Measurements from ENCODE around the gene MEPCE.
"Not testable (repeated sequence)": the region's sequence is repeated elsewhere in the genome, so short reads cannot be mapped to it uniquely, and the experiment has no call there.

Gene MEPCE

GRCh38 chr7:100444311-100445278 is 15.0 kb downstream of the MEPCE start:
- TF ChIP-seq ZFX (IDR thresholded peaks at IDR 0.05) (no peak), CTCF (conservative IDR thresholded peaks at IDR 0.05) (no peak)
- no peak overlapping the region for H3K27ac ChIP-seq

DNA sequence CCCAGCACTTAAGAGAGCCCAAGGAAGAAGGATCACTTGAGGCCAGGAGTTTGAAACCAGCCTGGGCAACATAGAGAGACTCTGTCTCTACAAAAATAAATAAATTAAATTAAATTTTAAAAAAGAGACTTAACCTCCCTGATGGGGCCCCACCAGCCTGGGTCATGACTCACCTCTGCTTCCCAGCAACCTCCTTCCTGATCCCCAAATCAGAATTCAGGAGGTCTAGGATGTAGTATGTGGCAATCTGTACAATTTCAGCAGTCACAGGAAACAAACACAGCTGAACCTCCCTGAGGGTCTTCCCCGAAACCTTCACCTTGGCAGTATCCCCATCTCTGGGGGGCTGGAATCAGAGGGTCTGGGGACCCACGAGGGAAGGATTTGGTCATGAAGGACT is 16.4 kb downstream of the MEPCE start:
- no peak overlapping the region for H3K27ac ChIP-seq
- TF ChIP-seq ZFX (IDR thresholded peaks at IDR 0.05) (no peak), CTCF (conservative IDR thresholded peaks at IDR 0.05) (no peak)

GRCh38 chr7:100447363-100447762 is 17.7 kb downstream of the MEPCE start:
- not testable (repeated sequence) for H3K27ac ChIP-seq

DNA sequence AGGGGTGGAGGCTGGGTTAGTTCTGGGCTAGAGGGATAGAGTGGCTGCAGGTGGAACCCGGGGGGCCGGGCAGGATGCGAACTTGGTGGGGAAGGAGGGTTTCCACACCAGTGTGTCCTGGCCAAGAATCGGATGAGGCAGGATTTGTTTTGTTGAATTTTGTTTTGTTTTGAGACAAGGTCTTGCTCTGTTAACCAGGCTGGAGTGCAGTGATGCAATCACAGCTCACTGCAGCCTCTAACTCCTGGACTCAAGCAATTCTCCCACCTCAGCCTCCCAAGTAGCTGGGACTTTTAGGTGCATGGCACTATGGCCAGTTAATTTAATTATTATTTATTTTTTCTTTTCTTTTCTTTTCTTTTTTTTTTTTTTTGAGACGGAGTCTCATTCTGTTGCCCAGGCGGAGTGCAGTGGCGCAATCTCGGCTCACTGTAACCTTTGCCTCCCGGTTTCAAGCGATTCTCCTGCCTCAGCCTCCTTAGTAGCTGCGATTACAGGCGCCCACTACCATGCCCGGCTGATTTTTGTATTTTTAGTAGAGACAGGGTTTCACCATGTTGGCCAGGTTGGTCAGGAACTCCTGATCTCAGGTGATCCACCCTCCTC is 19.7 kb downstream of the MEPCE start:
- no peak for TF ChIP-seq ZFX (IDR thresholded peaks at IDR 0.05)
- no peak for TF ChIP-seq CTCF (conservative IDR thresholded peaks at IDR 0.05)

GRCh38 chr7:100452513-100452912 is 22.9 kb downstream of the MEPCE start:
- TF ChIP-seq ZFX (IDR thresholded peaks at IDR 0.05) (no peak), CTCF (conservative IDR thresholded peaks at IDR 0.05) (no peak)
- H3K27ac ChIP-seq: no peak overlapping the region

More for the DNA sequence above, 19.7 kb downstream of the MEPCE start:
- H3K27ac ChIP-seq: no peak overlapping the region

DNA sequence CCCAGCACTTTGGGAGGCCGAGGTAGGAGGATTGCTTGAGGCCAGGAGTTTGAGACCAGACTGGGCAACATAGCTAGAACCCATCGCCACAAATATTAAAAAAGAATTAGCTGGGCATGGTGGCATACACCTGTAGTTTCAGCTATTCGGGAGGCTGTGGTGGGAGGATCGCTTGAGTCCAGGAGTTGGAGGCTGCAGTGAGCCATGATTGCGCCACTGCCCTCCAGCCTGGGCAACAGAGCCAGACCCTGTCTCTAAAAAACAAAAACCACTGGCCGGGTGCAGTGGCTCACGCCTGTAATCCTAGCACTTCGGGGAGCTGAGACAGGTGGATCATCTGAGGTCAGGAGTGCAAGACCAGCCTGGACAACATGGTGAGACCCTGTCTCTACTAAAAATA is 24.2 kb downstream of the MEPCE start:
- H3K27ac ChIP-seq: not testable (repeated sequence)

- no peak overlapping the region for H3K27ac ChIP-seq
- TF ChIP-seq ZFX (IDR thresholded peaks at IDR 0.05) (no peak), CTCF (conservative IDR thresholded peaks at IDR 0.05) (no peak)
These were observed 25.6 kb downstream of the MEPCE start for GRCh38 chr7:100455206-100455605.

DNA sequence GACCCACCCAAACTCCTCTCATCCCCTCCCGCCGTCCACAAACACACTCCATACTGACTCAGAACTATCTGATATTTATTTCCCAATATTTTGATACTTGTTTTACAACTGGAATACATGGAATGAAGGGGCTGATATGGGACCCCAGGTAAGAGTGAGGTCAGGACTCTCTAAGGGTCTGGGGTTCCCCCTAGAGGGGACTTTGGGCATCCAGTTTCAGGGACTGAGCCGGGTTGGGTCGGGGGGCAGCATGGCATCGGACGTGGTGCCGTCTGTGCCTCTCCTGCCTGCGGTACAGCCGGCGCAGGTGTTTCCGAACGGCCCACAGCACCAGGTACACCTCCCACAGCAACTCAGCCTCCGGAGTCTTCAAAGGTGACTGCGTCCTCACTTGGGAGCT is 26.9 kb downstream of the MEPCE start:
- no peak overlapping the region for H3K27ac ChIP-seq

More for the DNA sequence above, 26.9 kb downstream of the MEPCE start:
- no peak for TF ChIP-seq ZFX (IDR thresholded peaks at IDR 0.05)
- TF ChIP-seq CTCF (conservative IDR thresholded peaks at IDR 0.05): no peak
